DMS53 treated with DMSO at 0.1 percent for 48 hours (cell line): Measurements from ENCODE around the gene PCSK5.

Experiments used
- DNase-seq: peaks from one replicate; lab custom pipeline; 2025; ENCODE audit not compliant: unreplicated experiment; lab: John Stamatoyannopoulos, UW

Gene PCSK5

DNA sequence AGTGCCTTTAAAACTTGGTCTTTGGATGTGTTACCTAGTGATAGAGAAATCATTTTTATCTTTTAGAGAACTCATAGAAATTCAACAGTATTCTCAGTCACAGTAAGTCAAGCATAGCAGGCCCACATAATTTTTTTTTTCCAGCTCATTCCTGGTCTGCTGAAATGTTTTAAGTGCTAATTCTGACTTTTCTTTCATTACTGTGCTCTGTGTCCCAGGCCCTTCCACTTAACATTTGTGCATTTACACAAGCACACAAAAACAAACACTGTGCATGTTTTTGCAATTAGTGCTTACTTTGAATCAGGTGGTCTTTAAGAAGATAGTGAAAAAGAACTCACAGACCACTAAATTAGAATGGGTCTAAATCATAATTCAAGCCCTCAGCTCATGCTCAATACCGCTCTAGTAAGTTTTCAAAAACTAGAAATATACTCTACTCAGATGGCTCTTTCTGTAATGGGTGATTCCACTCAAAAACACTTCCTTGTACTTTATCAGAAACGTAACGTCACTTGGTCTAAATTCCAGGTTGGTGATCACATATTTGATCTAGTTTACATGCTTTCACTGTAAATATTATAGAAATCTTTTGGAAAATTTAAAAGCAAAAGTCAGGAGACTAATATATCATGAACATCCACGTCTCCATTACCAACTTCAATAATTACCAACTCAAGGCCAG is 107.8 kb downstream of the PCSK5 start:
- no peak for DNase-seq

DNA sequence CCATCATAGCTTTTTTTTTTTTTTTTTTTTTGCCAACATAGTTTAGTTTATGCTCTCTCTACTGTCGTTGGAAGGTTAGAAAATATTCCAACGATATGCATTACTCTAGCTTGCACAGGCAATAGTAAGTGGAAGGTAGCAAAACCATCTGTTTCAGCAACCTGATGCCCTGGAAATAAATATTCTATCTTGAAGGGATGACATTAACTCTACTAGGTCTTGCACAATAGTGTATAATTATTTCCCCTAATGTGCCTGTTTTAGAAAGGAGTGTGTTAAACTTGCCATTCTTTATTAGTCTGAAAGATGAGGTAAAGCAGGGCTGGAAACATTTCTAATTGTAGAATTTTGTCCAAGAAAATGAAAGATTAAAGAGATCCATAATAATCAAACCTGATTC is 111.0 kb downstream of the PCSK5 start:
- DNase-seq = no peak

DNA sequence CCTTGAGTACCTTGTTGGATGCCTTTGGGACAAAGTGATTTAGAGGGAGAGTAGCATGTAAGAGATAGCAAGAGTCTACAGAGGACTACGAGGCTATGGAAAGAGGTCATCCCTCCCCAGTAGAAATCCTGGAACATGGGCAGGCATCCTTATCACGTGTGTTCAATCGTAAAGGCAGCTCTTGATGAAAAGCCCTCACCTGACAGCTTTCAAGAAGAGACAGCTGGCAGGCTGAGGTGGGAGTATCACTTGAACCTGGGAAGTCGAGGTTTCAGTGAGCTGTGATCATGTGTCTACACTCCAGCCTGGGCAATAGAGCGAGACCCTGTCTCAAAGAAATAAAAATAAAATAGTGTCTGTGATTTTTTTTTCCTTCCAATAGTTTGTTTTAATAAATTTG is 112.6 kb downstream of the PCSK5 start:
- no peak for DNase-seq

GRCh38 chr9:76004526-76004925 is 114.1 kb downstream of the PCSK5 start:
- DNase-seq = no peak

- DNase-seq = no peak
Observed at GRCh38 chr9:76007935-76008334, 117.5 kb downstream of the PCSK5 start.

DNA sequence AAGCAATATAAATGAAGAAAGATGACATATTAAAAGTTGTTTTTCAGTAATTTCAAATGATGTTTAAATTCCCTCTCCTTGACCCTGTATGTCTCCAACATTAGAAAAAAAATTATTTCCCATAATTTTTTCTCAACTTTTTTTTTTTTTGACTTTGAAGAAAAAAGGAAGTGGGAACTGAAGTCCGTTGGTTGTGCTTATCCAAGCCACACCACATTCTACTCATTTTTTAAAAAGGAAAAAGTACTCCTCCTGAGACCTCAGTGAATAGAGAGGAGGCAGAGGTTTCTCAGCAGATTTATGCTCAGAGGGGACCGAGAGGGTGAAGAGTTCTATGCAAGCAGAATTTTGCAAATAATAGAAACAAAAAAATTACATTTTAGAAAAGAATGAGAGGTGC is 123.3 kb downstream of the PCSK5 start:
- no peak for DNase-seq

DNA sequence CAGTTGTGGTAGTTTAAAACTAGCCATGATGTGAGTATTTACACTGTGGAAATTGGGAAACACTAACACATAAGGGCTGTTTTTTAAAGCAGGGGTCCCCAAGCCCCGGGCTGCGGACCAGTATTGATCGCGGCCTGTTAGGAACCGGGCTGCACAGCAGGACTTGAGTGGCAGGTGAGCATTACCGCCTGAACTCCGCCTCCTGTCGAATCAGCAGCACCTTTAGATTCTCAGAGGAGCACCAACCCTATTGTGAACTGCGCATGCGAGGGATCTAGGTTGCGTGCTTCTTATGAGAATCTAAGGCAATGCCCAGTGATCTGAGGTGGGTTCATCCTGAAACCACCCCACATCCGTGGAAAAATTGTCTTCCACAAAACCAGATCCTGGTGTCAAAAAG is 127.8 kb downstream of the PCSK5 start:
- DNase-seq = no peak

GRCh38 chr9:76018761-76019160 is 128.3 kb downstream of the PCSK5 start:
- no peak for DNase-seq

GRCh38 chr9:76020652-76021051 is 130.2 kb downstream of the PCSK5 start:
- DNase-seq = no peak

GRCh38 chr9:76022317-76022716 is 131.8 kb downstream of the PCSK5 start:
- DNase-seq = no peak

DNA sequence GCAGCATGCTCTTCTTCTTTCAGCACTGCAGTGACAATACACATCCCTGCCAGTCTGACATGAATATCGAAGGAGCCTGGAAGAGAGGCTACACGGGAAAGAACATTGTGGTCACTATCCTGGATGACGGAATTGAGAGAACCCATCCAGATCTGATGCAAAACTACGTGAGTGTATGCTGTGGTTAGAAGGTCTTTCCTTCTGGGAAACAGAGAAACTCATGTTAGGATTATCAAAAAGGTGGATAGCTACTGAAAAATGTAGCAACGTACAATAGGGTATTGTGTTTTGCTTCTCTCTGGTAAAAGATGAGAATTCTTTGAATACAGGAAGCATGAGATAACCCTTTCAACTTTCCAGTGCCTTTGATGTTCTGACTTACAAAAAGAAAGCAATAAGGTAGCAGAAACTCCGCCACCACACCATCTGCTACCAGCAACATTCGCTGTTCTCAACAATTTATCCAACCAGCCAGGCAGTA is 133.3 kb downstream of the PCSK5 start:
- no peak for DNase-seq

DNA sequence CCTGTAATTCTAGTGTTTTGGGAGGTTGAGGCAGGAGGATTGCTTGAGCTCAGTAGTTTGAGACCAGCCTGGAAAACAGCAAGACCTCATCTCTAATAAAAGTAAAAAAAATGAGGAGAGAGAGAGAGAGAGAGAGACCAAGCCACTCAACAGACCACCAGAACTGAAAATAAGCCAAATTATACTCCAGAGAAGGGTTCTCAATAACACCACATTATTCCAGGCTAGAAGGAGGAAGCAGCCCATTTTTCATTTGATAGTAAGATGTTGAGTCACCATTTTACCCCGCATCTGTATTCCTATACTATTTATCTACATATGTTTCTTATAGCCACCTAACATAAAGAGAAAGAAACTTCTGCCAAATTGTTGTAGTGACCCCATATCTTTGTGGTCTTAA is 134.8 kb downstream of the PCSK5 start:
- DNase-seq = no peak

- no peak for DNase-seq
Observed at GRCh38 chr9:76026796-76027195, 136.3 kb downstream of the PCSK5 start.

DNA sequence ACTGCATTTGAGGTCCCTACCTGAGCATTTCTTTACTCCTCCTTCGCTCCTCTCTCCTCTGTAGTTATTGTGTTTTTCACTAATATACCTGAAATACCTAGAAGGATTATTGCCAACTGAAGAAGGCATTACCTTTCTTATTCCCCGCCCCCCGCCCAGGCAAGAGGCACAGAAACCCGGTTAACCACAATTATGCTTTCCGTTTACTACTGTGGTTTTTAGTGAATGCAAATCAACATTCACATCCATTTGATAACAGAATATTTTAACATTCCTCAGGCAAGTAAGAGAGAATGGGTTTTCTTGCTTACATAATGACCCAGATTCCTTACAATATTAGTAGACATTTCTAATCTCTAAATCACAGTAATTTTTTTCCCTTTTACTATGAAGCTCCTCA is 136.9 kb downstream of the PCSK5 start:
- no peak for DNase-seq

DNA sequence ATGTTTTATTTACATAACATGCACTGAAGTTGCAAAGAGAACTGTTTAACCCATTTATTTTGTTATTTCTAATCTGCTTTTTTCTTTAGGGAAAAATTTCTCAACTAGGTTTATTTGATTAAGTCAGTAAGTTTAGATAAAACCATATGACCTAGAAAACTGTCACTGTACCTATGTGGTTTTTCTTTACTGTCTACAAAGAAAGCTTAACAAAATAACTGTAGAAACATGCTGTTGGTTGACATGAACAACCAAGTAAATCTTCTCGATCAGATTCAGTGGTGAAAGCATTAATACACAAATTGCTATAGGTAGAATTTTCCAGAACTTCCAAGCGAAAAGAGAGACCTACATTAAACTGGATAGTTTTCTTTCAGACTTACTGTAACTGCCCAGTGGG is 137.4 kb downstream of the PCSK5 start:
- DNase-seq = no peak

DNA sequence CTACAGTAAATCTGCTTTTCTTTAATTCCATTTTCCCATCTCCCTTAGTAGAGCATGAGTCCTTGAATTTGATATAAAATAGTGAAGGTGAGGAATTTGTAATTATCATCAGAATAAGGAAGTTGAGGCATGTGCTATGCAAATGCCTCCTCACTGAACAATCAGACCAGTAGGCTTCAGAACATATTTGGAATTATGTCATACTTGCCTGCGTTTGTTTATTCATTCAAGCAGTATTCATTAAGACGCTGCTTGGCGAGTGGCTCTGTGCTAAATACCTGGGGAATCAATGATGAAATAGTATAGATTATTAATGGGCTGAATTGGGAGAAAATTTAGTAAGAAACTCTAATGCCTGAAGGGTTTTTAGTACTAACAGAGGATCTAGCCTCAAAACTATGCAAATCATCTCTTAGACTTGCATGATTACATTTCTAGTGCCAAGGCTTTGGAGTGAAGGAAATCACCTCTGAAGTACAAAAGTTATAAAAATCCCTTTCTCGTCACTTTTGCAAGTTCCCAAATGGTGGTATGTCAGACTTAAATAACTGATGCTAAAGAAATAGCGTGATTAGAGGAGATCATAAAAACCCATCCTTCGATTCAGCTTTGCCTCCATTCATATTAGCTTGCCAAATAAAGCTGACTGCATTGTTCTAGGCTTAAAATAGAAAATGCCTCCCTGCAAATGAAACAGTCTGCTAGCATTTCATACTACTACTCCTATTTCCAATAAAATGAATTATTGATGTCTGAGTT is 141.7 kb downstream of the PCSK5 start:
- DNase-seq = no peak

- no peak for DNase-seq
Observed at GRCh38 chr9:76032797-76033373, 142.4 kb downstream of the PCSK5 start.

DNA sequence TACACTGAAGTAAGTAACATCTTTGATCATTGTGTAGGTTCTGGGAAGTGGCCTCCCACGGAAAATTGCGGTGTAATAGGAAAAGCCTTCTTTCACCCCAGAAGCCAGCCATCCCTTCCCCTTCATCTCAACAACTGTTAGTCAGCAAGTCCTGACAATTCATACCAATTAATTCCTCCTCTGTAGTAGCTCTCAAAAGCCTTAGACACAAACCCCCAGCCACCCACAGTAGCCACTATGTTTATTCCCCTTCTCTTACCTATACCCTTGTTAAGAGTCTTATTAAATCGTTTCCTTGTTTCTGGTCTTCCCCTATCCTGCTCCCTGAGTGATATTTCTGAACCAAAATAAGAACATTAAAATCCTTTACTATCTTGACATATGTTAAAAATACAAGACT is 143.6 kb downstream of the PCSK5 start:
- no peak for DNase-seq

DNA sequence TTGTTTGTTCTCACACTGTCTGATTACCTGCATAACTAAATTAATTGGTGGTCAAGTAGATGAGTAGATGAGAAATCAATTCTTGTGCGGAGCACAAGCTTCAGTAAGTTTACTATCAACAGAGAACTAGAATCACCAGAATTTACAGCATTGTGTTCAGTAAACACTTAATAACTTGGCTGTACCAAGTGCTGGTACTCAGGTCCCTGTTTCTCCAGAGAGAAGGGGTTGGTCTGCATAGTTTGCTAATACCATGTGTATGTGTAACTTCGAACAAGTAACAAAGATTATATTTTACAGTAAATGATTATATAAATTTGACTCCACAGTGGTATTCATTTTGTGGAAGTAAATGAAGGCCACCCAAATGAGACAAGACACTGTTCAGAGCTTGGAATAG is 146.3 kb downstream of the PCSK5 start:
- DNase-seq = no peak

DNA sequence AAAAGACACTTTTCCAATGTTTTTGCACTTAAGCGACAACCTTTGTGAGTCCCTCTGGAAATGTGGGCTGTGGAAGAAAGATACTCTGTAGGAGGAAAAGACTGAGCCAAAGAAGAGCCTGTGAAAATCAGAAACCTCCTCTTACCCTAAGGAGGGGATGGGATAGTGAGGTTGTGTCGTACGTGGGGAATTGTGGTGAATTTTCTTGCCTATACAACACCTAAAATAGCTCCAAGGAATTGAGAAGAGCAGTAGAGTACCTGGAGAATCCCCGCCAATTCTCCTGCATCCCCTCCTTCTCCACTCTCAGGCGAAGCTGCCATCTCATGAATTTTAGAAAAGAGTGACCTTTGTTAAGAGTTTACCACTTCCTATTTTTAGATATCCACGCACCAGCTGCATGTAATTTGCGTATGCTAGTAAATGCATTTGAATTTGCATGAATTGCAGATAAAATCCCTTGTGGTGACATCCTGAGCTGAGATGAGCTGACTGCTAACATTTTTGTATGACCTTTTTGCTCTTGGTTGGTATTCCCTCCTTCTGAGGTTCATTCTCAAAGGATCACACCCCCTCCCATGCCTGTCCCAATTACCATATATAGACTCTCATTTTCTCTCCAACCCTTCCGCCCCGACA is 147.2 kb downstream of the PCSK5 start:
- no peak for DNase-seq

GRCh38 chr9:76038431-76038830 is 148.0 kb downstream of the PCSK5 start:
- DNase-seq = no peak
